Measurements from ENCODE around the gene ZNF593OS. TPM values are rescaled to one million over a fixed set of nuclear protein-coding genes. Genes with fewer than 3 reads are reported as not detected.

ZNF593OS gene
- total RNA-seq, 1 experiment from 2014 or later: not detected

- Histone ChIP-seq H3K18ac (ENCODE audit: insufficient read length, low read depth, low read length) (no peak overlapping the region), H4K91ac (ENCODE audit: insufficient read length, low read depth, low read length) (no peak overlapping the region), H3K56ac (ENCODE audit: insufficient read length, low read depth, low read length) (no peak overlapping the region), H3K9me3 (ENCODE audit: control insufficient read depth, low read depth, low read length) (no peaks in the 10 kb centered on the region), H3K79me2 (ENCODE audit: insufficient read depth, low read length) (no peaks in the 10 kb centered on the region), H3K23me2 (ENCODE audit: insufficient read length, low read depth, low read length, poor library complexity, severe bottlenecking) (no peaks in the 10 kb centered on the region), H2BK5ac (ENCODE audit: insufficient read length, low read length) (no peak overlapping the region), H2BK20ac (ENCODE audit: low read depth, low read length, poor library complexity, severe bottlenecking) (no peak overlapping the region), H3K9ac (ENCODE audit: extremely low read depth, insufficient read length, low read length) (no peak overlapping the region), H2AFZ (ENCODE audit: low read length) (no peak overlapping the region), H3K4ac (ENCODE audit: low read depth, low read length) (no peak overlapping the region), H3K4me2 (ENCODE audit: insufficient read depth, insufficient read length, low read length) (no peak overlapping the region), H4K5ac (ENCODE audit: insufficient read length, low read depth, low read length) (no peak overlapping the region), H2AK5ac (ENCODE audit: insufficient read length, low read length) (no peak overlapping the region), H3K27me3 (ENCODE audit: insufficient read depth, low read length) (no peaks in the 10 kb centered on the region), H3K27ac (ENCODE audit: insufficient read length, low read depth, low read length) (no peak overlapping the region), H4K8ac (replicated peaks; ENCODE audit: insufficient read length, low read depth, low read length) (no peak overlapping the region), H4K20me1 (ENCODE audit: control insufficient read depth, insufficient read depth, insufficient read length) (no peaks in the 10 kb centered on the region), H2BK120ac (ENCODE audit: low read depth, low read length, poor library complexity, severe bottlenecking) (no peak overlapping the region), H3K23ac (ENCODE audit: insufficient read length, low read depth, low read length) (no peak overlapping the region), H2BK15ac (ENCODE audit: low read depth, low read length) (no peak overlapping the region), H2BK12ac (ENCODE audit: insufficient read length, low read depth, low read length) (no peak overlapping the region), H3K4me1 (ENCODE audit: insufficient read depth, low read length) (no peaks in the 10 kb centered on the region), H3K79me1 (ENCODE audit: insufficient read depth, low read depth, low read length, poor library complexity, severe bottlenecking) (no peaks in the 10 kb centered on the region), H3T11ph (ENCODE audit: low read length) (no peak overlapping the region), H3K14ac (ENCODE audit: insufficient read depth, low read length) (no peak overlapping the region)
- no peak overlapping the region; a peak in 1 of 7 replicates for H3K27ac Mint-ChIP-seq
- DNase-seq: peak; percentile 2
- no peaks in the 10 kb centered on the region for H3K36me3 Mint-ChIP-seq (ENCODE audit: insufficient read depth in 1 of 3, low read depth in 3 of 3)
- peaks cover 2% of the 10 kb centered on the region; the same call in 1 of the 2 replicates for H3K27me3 Mint-ChIP-seq (ENCODE audit: low read depth)
- WGBS (ENCODE audit: extremely low coverage, insufficient read length, low lambda C conversion rate): no CpG with 5 or more reads among the region's 13 CpGs
- peaks cover 4 to 10% of the 10 kb centered on the region in 2 experiments; a peak in 3 of 4 replicates for H3K4me1 Mint-ChIP-seq
- TF ChIP-seq, protein P1, sequence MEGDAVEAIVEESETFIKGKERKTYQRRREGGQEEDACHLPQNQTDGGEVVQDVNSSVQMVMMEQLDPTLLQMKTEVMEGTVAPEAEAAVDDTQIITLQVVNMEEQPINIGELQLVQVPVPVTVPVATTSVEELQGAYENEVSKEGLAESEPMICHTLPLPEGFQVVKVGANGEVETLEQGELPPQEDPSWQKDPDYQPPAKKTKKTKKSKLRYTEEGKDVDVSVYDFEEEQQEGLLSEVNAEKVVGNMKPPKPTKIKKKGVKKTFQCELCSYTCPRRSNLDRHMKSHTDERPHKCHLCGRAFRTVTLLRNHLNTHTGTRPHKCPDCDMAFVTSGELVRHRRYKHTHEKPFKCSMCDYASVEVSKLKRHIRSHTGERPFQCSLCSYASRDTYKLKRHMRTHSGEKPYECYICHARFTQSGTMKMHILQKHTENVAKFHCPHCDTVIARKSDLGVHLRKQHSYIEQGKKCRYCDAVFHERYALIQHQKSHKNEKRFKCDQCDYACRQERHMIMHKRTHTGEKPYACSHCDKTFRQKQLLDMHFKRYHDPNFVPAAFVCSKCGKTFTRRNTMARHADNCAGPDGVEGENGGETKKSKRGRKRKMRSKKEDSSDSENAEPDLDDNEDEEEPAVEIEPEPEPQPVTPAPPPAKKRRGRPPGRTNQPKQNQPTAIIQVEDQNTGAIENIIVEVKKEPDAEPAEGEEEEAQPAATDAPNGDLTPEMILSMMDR (conservative IDR thresholded peaks at IDR 0.05): no peak
- no peak overlapping the region for H3K4me3 Mint-ChIP-seq
- H3K9me3 Mint-ChIP-seq: no peaks in the 10 kb centered on the region
Measured at GRCh38 chr1:26127235-26128163, 44.1 kb downstream of the ZNF593OS start.

Data from H9 (cell line).